ENCODE results near the gene SCNN1G.
"Not testable (repeated sequence)": the region's sequence is repeated elsewhere in the genome, so short reads cannot be mapped to it uniquely, and the experiment has no call there.

Gene SCNN1G

GRCh38 chr16:23248261-23249194 lies 66.0 kb downstream of the SCNN1G start:
- Histone ChIP-seq H3K9ac (no peak overlapping the region), H3K36me3 (no peaks in the 10 kb centered on the region), H3K4me1 (no peaks in the 10 kb centered on the region), H3K27ac (no peak overlapping the region), H3K4me3 (no peak overlapping the region), H4K20me1 (no peaks in the 10 kb centered on the region), H3K27me3 (no peaks in the 10 kb centered on the region), H3K4me2 (no peak overlapping the region), H3K9me3 (replicated peaks in 1 of 11) (peaks cover 0 to 30% (median 15%) of the 10 kb centered on the region in 11 experiments; a peak in 14 of 22 replicates)
- TF ChIP-seq Cebpa-rat (IDR thresholded peaks at IDR 0.05) = no peak

GRCh38 chr16:23249830-23250229 lies 67.3 kb downstream of the SCNN1G start:
- TF ChIP-seq Cebpa-rat (IDR thresholded peaks at IDR 0.05) = no peak
- Histone ChIP-seq H3K27ac (no peak overlapping the region), H3K4me3 (no peak overlapping the region), H3K27me3 (no peaks in the 10 kb centered on the region), H3K4me2 (no peak overlapping the region), H4K20me1 (no peaks in the 10 kb centered on the region), H3K9ac (no peak overlapping the region), H3K9me3 (replicated peaks in 1 of 11) (peaks cover 0 to 19% (median 10%) of the 10 kb centered on the region in 11 experiments; a peak in 13 of 22 replicates), H3K4me1 (no peaks in the 10 kb centered on the region), H3K36me3 (no peaks in the 10 kb centered on the region)

- Histone ChIP-seq H3K36me3 (no peaks in the 10 kb centered on the region), H3K9me3 (replicated peaks in 1 of 11) (peaks cover 0 to 16% (median 10%) of the 10 kb centered on the region in 11 experiments; a peak in 12 of 22 replicates), H3K4me1 (no peaks in the 10 kb centered on the region), H3K4me2 (no peak overlapping the region), H3K9ac (no peak overlapping the region), H3K27me3 (no peaks in the 10 kb centered on the region), H3K27ac (no peak overlapping the region), H3K4me3 (no peak overlapping the region), H4K20me1 (no peaks in the 10 kb centered on the region; a peak in 1 of 22 replicates)
- TF ChIP-seq Cebpa-rat (IDR thresholded peaks at IDR 0.05) = no peak
Observed at GRCh38 chr16:23252310-23252709, 69.8 kb downstream of the SCNN1G start.

- not testable (repeated sequence) for H3K9ac ChIP-seq, H3K4me1 ChIP-seq, H3K36me3 ChIP-seq, H3K27me3 ChIP-seq, H3K27ac ChIP-seq, H3K4me3 ChIP-seq, H4K20me1 ChIP-seq, H3K4me2 ChIP-seq
- H3K9me3 ChIP-seq (replicated peaks in 1 of 11) = peaks cover 0 to 16% (median 10%) of the 10 kb centered on the region in 11 experiments; a peak in 12 of 22 replicates
Observed at GRCh38 chr16:23253650-23254049, 71.1 kb downstream of the SCNN1G start.

GRCh38 chr16:23254338-23254737 lies 71.8 kb downstream of the SCNN1G start:
- no peak overlapping the region for H3K9ac ChIP-seq
- H3K36me3 ChIP-seq = no peaks in the 10 kb centered on the region
- no peaks in the 10 kb centered on the region for H3K4me1 ChIP-seq
- no peak overlapping the region for H3K4me2 ChIP-seq
- no peak for TF ChIP-seq Cebpa-rat (IDR thresholded peaks at IDR 0.05)
- no peaks in the 10 kb centered on the region; a peak in 1 of 22 replicates for H4K20me1 ChIP-seq
- no peaks in the 10 kb centered on the region for H3K27me3 ChIP-seq
- H3K27ac ChIP-seq = no peak overlapping the region
- H3K9me3 ChIP-seq (replicated peaks in 1 of 11) = peaks cover 0 to 17% (median 11%) of the 10 kb centered on the region in 11 experiments; a peak in 14 of 22 replicates
- no peak overlapping the region for H3K4me3 ChIP-seq

GRCh38 chr16:23255000-23255399 lies 72.5 kb downstream of the SCNN1G start:
- Histone ChIP-seq H3K4me3 (no peak overlapping the region), H3K9ac (no peak overlapping the region), H3K9me3 (replicated peaks in 1 of 11) (peaks cover 0 to 19% (median 10%) of the 10 kb centered on the region in 11 experiments; a peak in 14 of 22 replicates), H3K4me2 (no peak overlapping the region), H3K27me3 (no peaks in the 10 kb centered on the region), H3K36me3 (no peaks in the 10 kb centered on the region), H3K27ac (no peak overlapping the region), H4K20me1 (no peaks in the 10 kb centered on the region; a peak in 1 of 22 replicates), H3K4me1 (no peaks in the 10 kb centered on the region)
- TF ChIP-seq Cebpa-rat (IDR thresholded peaks at IDR 0.05) = no peak

- Histone ChIP-seq H3K4me1 (no peaks in the 10 kb centered on the region), H3K27ac (no peak overlapping the region), H3K4me2 (no peak overlapping the region), H3K9me3 (replicated peaks in 1 of 11) (peaks cover 0 to 12% (median 6%) of the 10 kb centered on the region in 11 experiments; a peak in 6 of 22 replicates), H3K4me3 (no peak overlapping the region), H3K36me3 (no peaks in the 10 kb centered on the region), H4K20me1 (no peaks in the 10 kb centered on the region; a peak in 1 of 22 replicates), H3K9ac (no peak overlapping the region), H3K27me3 (no peaks in the 10 kb centered on the region)
- TF ChIP-seq Cebpa-rat (IDR thresholded peaks at IDR 0.05) = no peak
Observed at GRCh38 chr16:23256440-23256839, 73.9 kb downstream of the SCNN1G start.

- H3K4me3 ChIP-seq = no peak overlapping the region
- H3K27me3 ChIP-seq = no peaks in the 10 kb centered on the region
- no peak overlapping the region for H3K27ac ChIP-seq
- TF ChIP-seq Cebpa-rat (IDR thresholded peaks at IDR 0.05) = no peak
- no peaks in the 10 kb centered on the region; a peak in 1 of 22 replicates for H4K20me1 ChIP-seq
- no peaks in the 10 kb centered on the region for H3K4me1 ChIP-seq
- peaks cover 0 to 12% (median 6%) of the 10 kb centered on the region in 11 experiments; a peak in 6 of 22 replicates for H3K9me3 ChIP-seq (replicated peaks in 1 of 11)
- no peak overlapping the region for H3K4me2 ChIP-seq
- no peaks in the 10 kb centered on the region for H3K36me3 ChIP-seq
- H3K9ac ChIP-seq = no peak overlapping the region
Observed at GRCh38 chr16:23257682-23258081, 75.1 kb downstream of the SCNN1G start.

GRCh38 chr16:23258919-23259237 lies 76.3 kb downstream of the SCNN1G start:
- no peak for TF ChIP-seq Cebpa-rat (IDR thresholded peaks at IDR 0.05)
- H4K20me1 ChIP-seq = no peaks in the 10 kb centered on the region; a peak in 1 of 22 replicates
- H3K36me3 ChIP-seq = no peaks in the 10 kb centered on the region
- no peak overlapping the region for H3K27ac ChIP-seq
- H3K4me2 ChIP-seq = no peak overlapping the region
- no peak overlapping the region for H3K4me3 ChIP-seq
- H3K9ac ChIP-seq = no peak overlapping the region
- H3K27me3 ChIP-seq = no peaks in the 10 kb centered on the region
- H3K9me3 ChIP-seq (replicated peaks in 1 of 11) = peaks cover 0 to 12% (median 6%) of the 10 kb centered on the region in 11 experiments; a peak in 6 of 22 replicates
- no peaks in the 10 kb centered on the region for H3K4me1 ChIP-seq
